GM21390 (cell line): ENCODE results near the gene SYNDIG1.

ENCODE experiments used
- ATAC-seq: cut with Tn5 transposase; IDR thresholded peaks from one replicate; pipeline ENCODE4 v1.9.1; 2021; ENCODE audit not compliant: unreplicated experiment

Gene SYNDIG1

GRCh38 chr20:24704899-24705298 is 235.5 kb downstream of the SYNDIG1 start:
- no peak for ATAC-seq

GRCh38 chr20:24705486-24705885 is 236.1 kb downstream of the SYNDIG1 start:
- ATAC-seq = no peak

- no peak for ATAC-seq
These were observed 239.2 kb downstream of the SYNDIG1 start for GRCh38 chr20:24708411-24709295.
